Activated naive CD4-positive, alpha-beta T cell treated with anti-CD3 and anti-CD28 coated beads, Interleukin-2, amount 50 U/mL, for 24 hours (primary cell): ENCODE results near the gene AQP1.

ENCODE experiments used
- H3K27ac Mint-ChIP-seq: one replicate; pipeline ENCODE4 v1.8.0; 2021; ENCODE audit warnings: mild to moderate bottlenecking, mixed read lengths
- H3K27me3 Mint-ChIP-seq: one replicate; pipeline ENCODE4 v1.8.0; 2021; ENCODE audit warnings: mixed read lengths
- H3K36me3 Mint-ChIP-seq: one replicate; pipeline ENCODE4 v1.8.0; 2021; ENCODE audit warnings: mixed read lengths
- H3K4me1 Mint-ChIP-seq: one replicate; pipeline ENCODE4 v1.8.0; 2021; ENCODE audit warnings: mixed read lengths
- H3K4me3 Mint-ChIP-seq: one replicate; pipeline ENCODE4 v1.8.0; 2021; ENCODE audit warnings: mild to moderate bottlenecking, mixed read lengths
- H3K9me3 Mint-ChIP-seq: one replicate; pipeline ENCODE4 v1.8.0; 2021; ENCODE audit warnings: mixed read lengths

The AQP1 gene

GRCh38 chr7:30877993-30878392 lies 33.7 kb upstream of the AQP1 start:
- H3K27ac Mint-ChIP-seq = no peak overlapping the region
- H3K9me3 Mint-ChIP-seq = no peaks in the 10 kb centered on the region
- peaks cover 3% of the 10 kb centered on the region for H3K36me3 Mint-ChIP-seq
- H3K4me3 Mint-ChIP-seq = no peak overlapping the region
- H3K4me1 Mint-ChIP-seq = no peaks in the 10 kb centered on the region
- H3K27me3 Mint-ChIP-seq = no peaks in the 10 kb centered on the region

GRCh38 chr7:30879139-30880124 lies 32.2 kb upstream of the AQP1 start:
- peaks cover 3% of the 10 kb centered on the region for H3K36me3 Mint-ChIP-seq
- no peaks in the 10 kb centered on the region for H3K4me1 Mint-ChIP-seq
- H3K9me3 Mint-ChIP-seq = no peaks in the 10 kb centered on the region
- no peaks in the 10 kb centered on the region for H3K27me3 Mint-ChIP-seq
- H3K4me3 Mint-ChIP-seq = no peak overlapping the region
- no peak overlapping the region for H3K27ac Mint-ChIP-seq

- Mint-ChIP-seq H3K4me3 (no peak overlapping the region), H3K27ac (no peak overlapping the region), H3K27me3 (no peaks in the 10 kb centered on the region), H3K36me3 (peaks cover 2% of the 10 kb centered on the region), H3K4me1 (no peaks in the 10 kb centered on the region), H3K9me3 (no peaks in the 10 kb centered on the region)
Measured at GRCh38 chr7:30880125-30880720, 31.4 kb upstream of the AQP1 start.

GRCh38 chr7:30880941-30881340 lies 30.7 kb upstream of the AQP1 start:
- H3K4me3 Mint-ChIP-seq = no peak overlapping the region

GRCh38 chr7:30881448-30881847 lies 30.2 kb upstream of the AQP1 start:
- H3K9me3 Mint-ChIP-seq = no peaks in the 10 kb centered on the region
- H3K27me3 Mint-ChIP-seq = no peaks in the 10 kb centered on the region
- H3K4me1 Mint-ChIP-seq = no peaks in the 10 kb centered on the region
- H3K27ac Mint-ChIP-seq = no peak overlapping the region
- no peaks in the 10 kb centered on the region for H3K36me3 Mint-ChIP-seq
- no peak overlapping the region for H3K4me3 Mint-ChIP-seq

More at GRCh38 chr7:30880941-30881340, 30.7 kb upstream of the AQP1 start:
- Mint-ChIP-seq H3K27me3 (no peaks in the 10 kb centered on the region), H3K9me3 (no peaks in the 10 kb centered on the region), H3K36me3 (no peaks in the 10 kb centered on the region), H3K27ac (no peak overlapping the region), H3K4me1 (no peaks in the 10 kb centered on the region)

GRCh38 chr7:30884881-30885280 lies 26.8 kb upstream of the AQP1 start:
- Mint-ChIP-seq H3K4me3 (no peak overlapping the region), H3K27me3 (no peaks in the 10 kb centered on the region), H3K27ac (no peak overlapping the region), H3K36me3 (no peaks in the 10 kb centered on the region), H3K9me3 (no peaks in the 10 kb centered on the region), H3K4me1 (no peaks in the 10 kb centered on the region)

- no peaks in the 10 kb centered on the region for H3K4me1 Mint-ChIP-seq
- no peaks in the 10 kb centered on the region for H3K27me3 Mint-ChIP-seq
- H3K27ac Mint-ChIP-seq = no peak overlapping the region
- no peak overlapping the region for H3K4me3 Mint-ChIP-seq
- H3K36me3 Mint-ChIP-seq = no peaks in the 10 kb centered on the region
- peaks cover 6% of the 10 kb centered on the region for H3K9me3 Mint-ChIP-seq
Measured at GRCh38 chr7:30886608-30887011, 25.0 kb upstream of the AQP1 start.

GRCh38 chr7:30887464-30887872 lies 24.2 kb upstream of the AQP1 start:
- Mint-ChIP-seq H3K4me3 (no peak overlapping the region), H3K27me3 (no peaks in the 10 kb centered on the region), H3K36me3 (no peaks in the 10 kb centered on the region), H3K9me3 (peaks cover 6% of the 10 kb centered on the region), H3K27ac (no peak overlapping the region), H3K4me1 (no peaks in the 10 kb centered on the region)

- Mint-ChIP-seq H3K4me3 (no peak overlapping the region), H3K4me1 (no peaks in the 10 kb centered on the region), H3K27me3 (peaks cover under 1% of the 10 kb centered on the region), H3K9me3 (peaks cover 6% of the 10 kb centered on the region), H3K27ac (no peak overlapping the region), H3K36me3 (no peaks in the 10 kb centered on the region)
Measured at GRCh38 chr7:30888747-30889146, 22.9 kb upstream of the AQP1 start.

- H3K27me3 Mint-ChIP-seq = peaks cover 1% of the 10 kb centered on the region
- peaks cover 6% of the 10 kb centered on the region for H3K9me3 Mint-ChIP-seq
- H3K4me3 Mint-ChIP-seq = no peak overlapping the region
- no peaks in the 10 kb centered on the region for H3K36me3 Mint-ChIP-seq
- no peak overlapping the region for H3K27ac Mint-ChIP-seq
- no peaks in the 10 kb centered on the region for H3K4me1 Mint-ChIP-seq
Measured at GRCh38 chr7:30890226-30890625, 21.4 kb upstream of the AQP1 start.

GRCh38 chr7:30893357-30893756 lies 18.3 kb upstream of the AQP1 start:
- Mint-ChIP-seq H3K9me3 (peaks cover 6% of the 10 kb centered on the region), H3K27me3 (peaks cover 2% of the 10 kb centered on the region), H3K4me1 (no peaks in the 10 kb centered on the region), H3K27ac (no peak overlapping the region), H3K4me3 (no peak overlapping the region), H3K36me3 (no peaks in the 10 kb centered on the region)

- Mint-ChIP-seq H3K4me3 (no peak overlapping the region), H3K36me3 (no peaks in the 10 kb centered on the region), H3K27me3 (peaks cover 2% of the 10 kb centered on the region), H3K4me1 (no peaks in the 10 kb centered on the region), H3K27ac (no peak overlapping the region), H3K9me3 (peaks cover 6% of the 10 kb centered on the region)
Measured at GRCh38 chr7:30894009-30894408, 17.6 kb upstream of the AQP1 start.

GRCh38 chr7:30894866-30895605 lies 16.6 kb upstream of the AQP1 start:
- no peaks in the 10 kb centered on the region for H3K36me3 Mint-ChIP-seq
- H3K9me3 Mint-ChIP-seq = peaks cover 6% of the 10 kb centered on the region
- H3K27me3 Mint-ChIP-seq = peaks cover 2% of the 10 kb centered on the region
- no peak overlapping the region for H3K27ac Mint-ChIP-seq
- no peak overlapping the region for H3K4me3 Mint-ChIP-seq
- no peaks in the 10 kb centered on the region for H3K4me1 Mint-ChIP-seq

- H3K9me3 Mint-ChIP-seq = no peaks in the 10 kb centered on the region
- H3K4me3 Mint-ChIP-seq = no peak overlapping the region
- no peak overlapping the region for H3K27ac Mint-ChIP-seq
- no peaks in the 10 kb centered on the region for H3K4me1 Mint-ChIP-seq
- H3K27me3 Mint-ChIP-seq = peaks cover 2% of the 10 kb centered on the region
- no peaks in the 10 kb centered on the region for H3K36me3 Mint-ChIP-seq
Measured at GRCh38 chr7:30896036-30896435, 15.6 kb upstream of the AQP1 start.

- Mint-ChIP-seq H3K9me3 (no peaks in the 10 kb centered on the region), H3K4me3 (no peak overlapping the region), H3K36me3 (no peaks in the 10 kb centered on the region), H3K27ac (no peak overlapping the region), H3K4me1 (no peaks in the 10 kb centered on the region), H3K27me3 (peaks cover 2% of the 10 kb centered on the region)
Measured at GRCh38 chr7:30896783-30897637, 14.6 kb upstream of the AQP1 start.
